ENCODE data around the gene GRIP1.

GRIP1 gene

DNA sequence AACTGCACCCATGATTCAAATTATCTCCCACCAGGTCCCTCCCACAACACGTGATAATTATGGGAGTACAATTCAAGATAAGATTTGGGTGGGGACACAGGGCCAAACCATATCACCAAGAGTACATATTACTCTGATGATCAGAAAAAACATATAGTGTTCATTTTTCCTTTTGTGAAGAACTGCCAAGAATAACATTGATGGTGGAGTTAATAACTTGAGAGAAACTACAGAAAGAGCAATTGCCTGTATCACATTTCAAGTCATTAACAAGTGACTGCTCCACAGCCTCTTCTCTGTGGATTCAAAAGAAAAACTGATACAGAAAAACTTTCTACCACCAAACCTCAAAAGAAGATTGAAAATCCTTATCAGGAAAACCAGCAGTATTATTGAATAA lies 34.7 kb downstream of the GRIP1 start:
- no peak for DNase-seq

DNA sequence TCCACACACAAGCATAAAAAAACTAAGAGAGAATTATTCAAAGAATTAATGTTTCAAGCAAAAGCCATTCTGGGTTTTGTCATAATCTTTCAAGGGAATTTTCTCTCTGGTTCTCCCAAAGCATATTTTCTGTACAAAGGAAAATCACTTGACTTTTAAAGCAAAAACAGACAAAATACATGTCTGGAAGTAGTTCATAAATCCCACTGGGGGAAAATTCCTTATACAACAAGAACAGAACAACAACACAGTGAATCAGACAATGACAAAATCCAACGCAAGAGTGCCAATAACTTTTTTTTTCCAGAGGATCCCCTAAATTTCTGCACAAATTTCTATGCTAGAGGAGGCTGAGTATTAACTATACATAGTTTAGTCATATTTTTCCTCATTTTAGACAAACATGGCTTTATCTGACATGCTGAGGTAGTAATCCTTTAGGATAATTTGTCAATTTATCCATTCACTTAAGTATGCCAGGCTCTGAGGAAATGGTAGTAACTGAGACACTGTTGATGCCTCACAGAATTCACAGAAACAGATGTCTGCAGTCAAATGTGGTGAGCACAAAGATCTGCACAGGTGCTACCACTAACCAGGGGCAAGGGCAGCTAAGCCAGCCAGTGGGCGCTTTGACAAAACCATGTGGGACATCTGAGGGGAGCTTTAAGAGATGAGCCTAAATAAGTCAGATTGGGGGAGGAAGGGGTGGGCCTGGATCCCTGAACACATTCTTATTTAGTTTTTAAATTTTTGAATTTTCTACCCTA lies 38.0 kb downstream of the GRIP1 start:
- DNase-seq, result no peak

DNA sequence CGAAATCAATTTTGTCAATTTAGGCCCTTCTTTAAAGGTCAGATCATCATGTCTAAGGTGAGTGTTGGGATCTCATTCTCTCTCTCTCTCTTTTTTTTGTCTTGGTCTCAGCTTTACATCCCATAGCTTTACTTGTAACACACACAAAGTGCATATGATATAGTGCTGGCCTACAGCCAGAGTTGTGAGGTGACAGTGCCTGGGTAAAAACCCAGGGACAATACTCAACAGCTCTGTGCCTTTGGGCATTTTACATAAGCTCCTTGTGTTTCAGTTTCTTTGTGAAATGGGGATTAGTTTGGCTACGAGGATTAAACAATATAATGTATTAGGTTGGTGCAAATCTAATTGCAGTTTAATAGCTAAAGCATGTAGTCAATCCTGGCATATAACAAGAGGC lies 40.2 kb downstream of the GRIP1 start:
- no peak for DNase-seq

DNA sequence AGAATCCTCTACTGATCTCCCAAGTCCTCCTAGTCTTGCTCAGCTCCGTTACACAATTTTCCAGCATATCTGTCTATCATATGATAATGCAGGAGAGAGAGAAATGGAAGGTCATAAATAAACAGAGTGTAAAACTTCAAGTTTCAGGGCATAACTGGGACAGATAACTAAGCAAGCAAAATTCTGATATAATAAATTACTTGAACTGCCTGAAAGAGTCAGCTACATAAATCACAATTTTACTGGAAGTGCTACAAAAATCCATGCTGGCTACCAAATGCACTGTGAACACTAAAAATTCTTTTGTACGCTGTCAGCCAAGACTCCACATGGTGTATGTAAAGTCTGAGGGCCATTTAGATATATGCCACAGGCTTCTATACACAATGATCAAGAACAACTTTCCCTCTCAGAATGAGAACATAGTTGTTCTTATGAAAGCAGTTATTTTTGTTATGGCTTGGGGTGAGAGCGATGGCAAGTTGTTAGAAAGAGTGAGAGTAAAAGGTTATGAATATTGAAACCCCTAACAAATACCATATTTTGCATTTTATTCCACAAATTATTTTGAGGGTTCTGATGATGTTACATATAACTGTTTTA lies 41.1 kb downstream of the GRIP1 start:
- DNase-seq, result no peak

DNA sequence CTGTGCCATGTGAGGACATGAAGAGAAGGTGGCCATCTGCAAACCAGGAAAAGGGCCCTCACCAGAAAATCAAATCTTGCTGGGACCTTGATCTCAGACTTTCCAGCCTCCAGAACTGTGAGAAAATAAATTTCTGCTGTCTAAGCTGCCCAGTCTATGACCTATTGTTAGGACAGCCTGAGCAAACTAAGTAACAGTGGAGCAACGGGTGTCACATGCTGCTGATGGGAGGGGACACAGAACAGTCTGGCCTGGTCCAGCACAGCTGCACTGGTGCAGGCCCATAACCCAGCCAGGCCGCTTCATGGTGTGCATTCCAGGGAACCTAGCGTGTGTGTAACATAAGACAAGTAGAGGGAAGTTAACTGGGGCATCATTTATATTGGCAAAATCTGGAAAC lies 42.1 kb downstream of the GRIP1 start:
- peak in 12 of 14 donors; percentile 1 to 70 (median 50) for DNase-seq

DNA sequence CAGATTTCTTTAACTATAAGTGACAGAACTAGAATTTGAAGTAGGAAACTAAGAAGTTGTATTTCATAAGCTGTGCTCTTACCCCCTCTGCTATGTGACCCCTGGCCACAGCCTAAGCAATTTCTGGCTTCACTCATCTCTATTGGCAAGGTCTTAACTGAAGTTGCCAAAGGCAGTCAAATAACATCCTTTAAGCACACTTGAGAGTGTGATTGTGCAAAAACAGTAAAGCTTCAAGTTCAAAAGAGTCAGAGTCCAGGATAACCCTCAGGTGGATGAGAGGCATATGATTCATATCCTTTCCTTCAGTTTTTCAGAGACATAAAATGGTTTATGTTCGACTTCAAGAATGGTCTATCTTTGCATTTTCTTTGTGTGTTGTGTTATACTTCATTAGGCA lies 45.2 kb downstream of the GRIP1 start:
- no peak for DNase-seq

DNA sequence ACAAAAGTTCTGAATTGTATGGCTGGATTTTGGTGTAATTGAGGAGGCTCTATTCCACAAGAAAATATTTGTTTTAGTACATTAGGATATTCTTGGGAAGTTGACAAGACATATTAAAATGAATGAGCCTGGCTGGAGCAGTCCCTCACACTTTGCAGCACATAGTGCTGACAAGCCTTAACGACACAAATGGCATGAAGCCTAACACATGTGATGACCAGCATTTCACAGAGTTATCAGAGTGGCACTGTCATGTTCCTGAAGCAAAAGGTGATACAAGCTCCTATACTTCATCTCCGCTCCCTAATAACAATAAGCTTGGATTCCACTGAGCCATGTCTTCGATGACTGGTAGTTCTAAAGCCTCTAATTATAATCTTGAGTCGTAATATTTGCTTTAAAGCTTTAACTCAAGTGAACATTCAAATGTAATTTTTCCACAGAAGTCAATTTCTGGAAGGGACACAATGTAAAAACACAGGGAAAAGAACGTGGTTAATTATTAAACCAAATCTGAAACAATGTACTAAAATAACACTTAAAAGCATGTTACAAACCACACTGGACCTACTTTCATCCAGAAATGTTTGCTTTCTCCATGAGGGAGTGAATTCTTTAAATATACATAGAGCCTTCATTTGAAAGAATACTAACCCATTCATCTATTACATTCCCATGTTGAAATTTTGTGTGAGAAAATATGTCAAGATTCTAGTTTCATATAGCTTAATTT lies 49.6 kb downstream of the GRIP1 start:
- no peak for DNase-seq

DNA sequence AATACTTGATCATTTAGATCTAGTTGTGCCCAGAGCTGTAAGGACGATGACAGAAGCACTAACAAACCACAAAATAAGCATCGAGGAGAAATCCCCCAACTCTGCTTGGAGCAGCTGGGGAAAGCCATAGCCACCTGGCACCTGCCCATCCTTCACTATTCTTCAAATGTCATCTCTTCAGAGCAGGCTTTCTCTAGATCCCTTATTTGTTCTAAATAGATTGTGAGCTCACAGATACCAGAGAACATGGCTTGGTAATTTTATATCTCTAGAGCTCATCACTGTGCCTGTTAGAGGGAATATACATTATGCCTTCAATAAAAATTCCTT lies 50.9 kb downstream of the GRIP1 start:
- DNase-seq, result no peak

DNA sequence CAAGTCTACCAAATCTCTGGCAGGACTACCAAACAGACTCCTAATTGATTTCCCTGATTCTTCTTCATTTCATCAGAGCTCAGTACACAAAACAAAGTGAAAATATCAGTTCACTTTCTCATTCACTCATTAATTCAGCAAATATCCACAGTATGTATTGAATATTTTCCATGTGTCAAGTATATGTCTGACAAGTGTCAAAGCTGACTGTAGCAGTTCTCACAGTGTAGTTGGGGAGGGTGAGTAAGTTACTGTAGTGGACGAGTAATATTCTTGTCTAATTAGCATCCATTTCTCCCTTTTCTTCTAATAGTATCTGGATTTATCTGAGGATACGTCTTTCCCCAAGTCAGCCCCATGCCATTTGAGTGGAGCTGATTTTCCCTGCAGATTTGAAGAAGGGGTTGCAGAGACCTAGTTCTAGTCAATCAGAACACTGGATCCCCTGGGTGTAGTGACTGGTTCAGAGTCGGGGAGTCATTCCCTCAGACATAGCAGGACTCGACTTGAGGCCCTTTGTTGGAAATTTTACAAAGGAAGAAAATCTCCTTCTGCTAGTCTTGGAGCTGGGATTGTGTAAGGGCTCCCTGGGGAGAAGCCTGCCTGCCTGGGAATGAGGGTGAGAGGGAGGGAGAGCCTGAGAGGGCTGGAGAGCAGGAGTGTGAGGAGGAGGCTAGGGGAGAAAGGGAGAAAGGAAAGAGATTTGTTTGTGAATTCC lies 51.4 kb downstream of the GRIP1 start:
- no peak for DNase-seq

DNA sequence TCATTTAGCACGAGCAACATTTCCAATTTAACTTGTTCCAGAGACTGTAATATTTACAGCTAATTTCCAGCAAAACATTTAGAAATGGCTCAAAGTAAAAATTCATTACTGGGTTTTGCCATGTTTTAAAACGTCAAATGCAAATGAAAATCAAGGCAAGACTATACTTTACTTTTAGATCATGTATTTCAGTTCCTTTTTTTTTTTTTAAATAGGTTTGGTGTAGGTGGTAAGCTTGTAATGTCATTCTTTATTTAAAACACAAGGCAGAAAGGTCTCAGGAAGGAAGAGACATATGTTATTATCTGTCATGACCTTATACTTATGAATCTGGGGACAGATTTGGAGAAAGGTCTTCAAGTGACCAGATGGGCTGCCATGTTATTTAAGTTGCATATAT lies 54.1 kb downstream of the GRIP1 start:
- DNase-seq, result no peak

DNA sequence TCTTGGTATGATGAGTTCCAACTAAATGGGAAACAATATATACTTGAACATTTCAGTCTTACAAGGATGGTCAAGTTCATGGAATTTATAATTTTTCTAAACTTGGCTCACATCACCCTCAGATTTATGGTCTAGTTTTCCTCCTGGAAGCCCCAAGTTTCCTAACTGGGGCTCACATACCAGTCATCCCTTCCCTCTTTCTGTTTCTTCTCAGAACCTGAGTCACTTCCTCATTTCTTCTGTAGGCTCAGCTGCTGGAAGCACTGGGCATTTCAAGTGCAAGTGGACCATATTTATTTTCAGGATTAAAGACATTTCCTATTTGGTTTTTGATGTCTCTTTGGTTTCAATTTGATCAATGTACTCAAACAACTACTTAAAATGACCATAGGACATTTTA lies 55.4 kb downstream of the GRIP1 start:
- no peak for DNase-seq

DNA sequence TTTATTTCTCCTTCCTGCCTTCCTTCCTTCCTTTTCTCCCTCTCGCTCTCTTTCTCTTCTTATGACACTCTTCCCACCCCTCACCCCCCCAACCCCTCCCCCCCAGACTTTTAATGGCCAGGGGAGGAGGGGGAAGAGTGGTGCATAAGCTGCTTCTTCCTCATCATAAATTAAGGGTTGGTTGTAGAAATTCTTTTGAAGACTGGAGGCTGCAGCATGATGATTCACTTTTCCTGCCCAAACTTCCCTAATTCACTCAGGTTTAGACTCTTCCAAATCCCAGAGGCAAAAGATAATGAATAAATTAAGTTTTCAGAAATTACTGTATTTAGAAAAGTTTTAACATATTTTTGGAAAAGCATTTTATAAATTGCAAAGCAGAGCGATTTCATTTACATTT lies 58.2 kb downstream of the GRIP1 start:
- DNase-seq, result no peak

DNA sequence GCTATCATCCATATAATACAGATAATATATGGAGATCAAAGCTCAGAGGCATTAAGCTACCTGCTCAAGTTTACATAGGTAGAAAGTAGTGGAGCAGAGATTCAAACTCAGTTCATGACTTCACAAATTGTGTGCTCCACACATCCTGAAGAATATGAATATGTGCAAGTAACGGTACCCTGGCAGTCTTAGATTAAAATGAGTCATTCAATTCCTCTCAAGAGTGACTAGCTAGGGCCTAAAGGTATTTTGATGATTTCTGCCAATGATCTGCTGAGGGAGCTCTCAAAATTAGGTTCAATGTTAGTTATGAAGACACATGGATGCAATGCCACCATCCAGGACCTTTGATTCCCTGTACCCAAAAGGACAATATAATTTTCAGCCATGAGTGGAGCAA lies 58.9 kb downstream of the GRIP1 start:
- DNase-seq, result no peak

DNA sequence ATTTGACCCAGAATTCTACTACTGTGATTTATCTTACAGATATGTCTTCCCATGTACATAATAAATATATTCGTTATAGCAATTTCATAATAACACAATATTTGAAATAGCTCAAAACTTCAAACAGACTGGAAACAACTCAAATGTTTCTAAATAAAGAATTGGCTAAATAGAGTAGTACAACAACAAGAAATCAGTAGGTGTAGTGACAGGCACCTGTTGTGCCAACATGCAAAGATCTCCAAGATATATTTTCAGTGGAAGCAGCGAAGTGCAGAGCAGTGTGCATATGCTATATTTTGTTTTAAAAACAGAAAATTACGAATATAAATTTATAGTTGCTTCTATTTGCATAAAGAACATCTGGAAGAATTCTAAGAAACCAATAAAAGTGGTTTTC lies 60.9 kb downstream of the GRIP1 start:
- DNase-seq, result no peak

DNA sequence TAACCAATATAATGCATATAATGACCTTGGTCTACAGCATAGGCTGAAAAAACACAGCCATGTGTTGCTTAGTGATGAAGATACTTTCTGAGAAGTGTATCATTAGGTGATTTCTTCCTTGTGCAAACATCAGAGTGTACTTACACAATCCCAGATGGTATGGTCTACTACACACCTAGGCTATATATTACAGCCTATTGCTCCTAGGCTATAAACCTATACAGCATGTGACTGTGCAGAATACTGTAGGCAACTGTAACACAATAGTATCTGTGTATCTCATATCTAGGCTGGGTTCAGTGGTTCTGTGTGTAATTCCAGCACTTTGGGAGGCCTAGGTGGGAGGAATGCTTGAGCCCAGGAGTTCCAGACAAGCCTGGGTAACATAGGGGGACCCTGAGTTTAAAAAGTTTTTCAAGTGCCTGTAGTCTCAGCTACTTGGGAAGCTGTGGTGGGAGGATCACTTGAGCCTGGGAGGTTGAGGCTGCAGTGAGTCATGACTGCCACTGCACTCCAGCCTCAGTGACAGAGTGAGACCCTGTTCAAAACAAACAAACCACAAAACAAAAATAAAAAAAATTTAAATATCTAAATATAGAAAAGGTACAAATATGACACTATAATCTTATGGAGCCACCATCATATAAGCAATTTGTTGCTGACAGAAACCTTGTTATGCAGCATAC lies 66.6 kb downstream of the GRIP1 start:
- no peak for DNase-seq

DNA sequence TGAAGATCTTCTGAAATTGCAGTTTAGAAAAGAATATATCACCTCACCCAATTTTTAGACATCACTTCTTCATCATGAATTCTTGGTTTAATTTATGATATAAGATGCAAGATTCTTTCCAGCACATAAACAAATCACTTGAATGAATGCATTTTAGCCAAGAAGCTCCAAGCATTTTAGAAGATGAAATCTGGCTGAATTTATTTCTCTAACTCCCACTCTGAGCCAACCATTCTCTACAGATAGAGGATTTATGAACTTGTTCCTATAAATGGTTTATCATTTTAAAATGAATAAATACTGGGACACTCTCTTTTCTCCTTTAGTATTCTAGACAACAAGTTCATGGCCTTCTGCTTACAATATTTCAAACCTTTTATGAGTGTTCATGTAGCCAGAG lies 71.7 kb downstream of the GRIP1 start:
- no peak for DNase-seq

DNA sequence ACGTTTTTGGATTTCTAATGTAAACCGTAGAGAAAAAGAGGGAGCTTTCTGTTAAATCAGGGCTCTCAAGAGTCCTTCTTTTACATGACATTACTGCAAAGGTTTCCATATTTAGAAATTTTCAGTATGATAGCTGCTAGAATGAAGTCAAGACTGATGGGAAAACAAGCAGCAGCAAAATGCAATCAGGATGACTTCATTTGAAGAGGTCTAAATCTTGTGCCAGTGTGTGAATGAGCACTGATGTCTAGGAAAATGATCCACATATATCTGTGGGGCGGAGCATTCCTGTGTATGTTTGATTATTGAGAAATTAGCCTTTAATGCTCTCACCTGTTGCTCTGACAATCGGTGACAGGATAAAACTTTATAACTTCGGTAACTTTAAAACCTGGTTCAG lies 73.6 kb downstream of the GRIP1 start:
- DNase-seq, result no peak

DNA sequence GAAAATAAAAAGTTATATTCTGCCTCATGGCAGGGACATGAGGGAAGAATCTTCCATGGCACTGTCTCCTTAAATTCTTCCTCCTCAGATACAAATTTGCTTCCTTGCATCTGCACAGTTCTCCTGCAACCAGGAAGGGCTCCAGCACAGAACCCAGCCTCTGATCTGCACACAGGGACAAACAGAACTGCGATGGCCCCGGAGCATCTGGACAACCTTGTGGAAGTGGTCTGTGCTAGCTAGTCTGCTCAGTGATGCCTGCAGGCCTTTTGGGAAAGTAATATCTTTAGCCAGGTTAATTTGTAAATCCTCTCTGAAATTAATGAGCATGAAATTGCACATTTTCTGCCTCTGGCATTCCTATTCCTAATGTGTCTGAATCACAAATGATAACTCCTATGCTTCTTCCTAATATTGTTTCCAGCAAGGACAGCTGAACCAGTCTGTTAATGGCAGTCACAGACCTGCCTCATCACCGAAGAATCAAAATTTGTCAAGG lies 74.8 kb downstream of the GRIP1 start:
- no peak for DNase-seq

DNA sequence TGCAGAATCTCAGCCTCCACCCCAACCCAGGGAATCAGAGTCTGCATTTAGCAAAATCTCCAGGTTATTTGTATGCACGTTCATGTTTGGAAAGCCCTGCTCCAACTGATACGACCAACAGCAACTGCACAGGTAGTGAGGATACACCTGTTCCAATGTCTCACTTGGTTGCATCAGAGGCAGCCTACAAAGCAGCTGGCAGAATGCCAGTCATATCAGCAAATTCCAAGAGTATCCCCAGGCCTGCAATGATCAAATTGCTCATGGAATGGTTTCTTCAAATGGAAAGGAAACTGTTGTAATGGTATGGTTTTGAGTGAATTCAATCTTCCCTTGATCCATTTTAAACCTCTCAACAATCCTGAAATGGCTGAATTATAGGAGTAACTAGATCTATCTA lies 75.4 kb downstream of the GRIP1 start:
- no peak for DNase-seq

DNA sequence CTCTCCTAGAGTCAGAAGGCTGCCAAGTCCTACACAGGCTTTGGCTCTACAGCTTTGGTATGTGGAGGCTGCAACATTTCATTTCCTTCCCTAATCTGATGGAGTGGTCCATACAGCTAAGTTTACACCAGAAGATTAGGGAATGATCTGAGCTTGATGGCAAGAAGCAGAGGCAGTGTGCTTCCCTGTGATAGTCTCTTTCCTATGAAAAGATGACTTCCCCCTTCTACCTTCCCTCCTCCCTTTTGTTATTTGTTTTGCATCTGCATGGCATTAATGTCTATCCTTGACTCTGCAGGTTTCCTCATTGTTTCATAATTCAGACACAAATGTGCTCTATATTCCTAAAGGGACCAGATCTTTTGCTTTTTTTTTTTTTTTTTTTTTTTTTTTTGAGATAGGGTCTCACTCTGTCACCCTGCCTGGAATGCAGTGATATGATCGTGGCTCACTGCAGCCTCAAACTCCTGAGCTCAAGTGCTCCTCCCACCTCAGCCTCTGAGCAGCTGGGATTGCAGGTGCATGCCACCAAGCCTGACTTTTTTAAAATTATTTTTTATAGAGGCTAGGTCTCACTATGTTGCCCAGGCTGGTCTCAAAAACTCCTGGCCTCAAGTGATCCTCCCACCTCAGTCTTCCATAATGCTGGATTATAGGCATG lies 76.3 kb downstream of the GRIP1 start:
- DNase-seq, result no peak

DNA sequence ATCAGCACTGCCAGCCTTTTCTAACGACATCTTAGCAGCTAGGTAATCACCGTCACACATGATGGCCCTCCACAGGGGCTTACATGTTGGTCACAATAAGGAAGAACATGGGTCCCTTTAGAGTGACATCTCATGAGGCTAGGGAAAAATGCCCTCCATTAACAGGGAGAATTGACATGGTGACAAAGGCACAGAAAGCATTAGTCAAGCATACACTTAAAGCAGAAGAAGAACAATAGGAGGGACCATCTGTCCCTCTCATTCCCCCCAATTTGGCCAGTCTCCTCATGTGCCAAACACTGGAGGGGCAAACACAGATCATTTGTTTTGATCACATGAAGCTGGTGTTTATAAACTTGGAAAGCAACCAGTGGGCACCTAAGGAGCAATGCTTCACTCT lies 78.0 kb downstream of the GRIP1 start:
- DNase-seq, result no peak

DNA sequence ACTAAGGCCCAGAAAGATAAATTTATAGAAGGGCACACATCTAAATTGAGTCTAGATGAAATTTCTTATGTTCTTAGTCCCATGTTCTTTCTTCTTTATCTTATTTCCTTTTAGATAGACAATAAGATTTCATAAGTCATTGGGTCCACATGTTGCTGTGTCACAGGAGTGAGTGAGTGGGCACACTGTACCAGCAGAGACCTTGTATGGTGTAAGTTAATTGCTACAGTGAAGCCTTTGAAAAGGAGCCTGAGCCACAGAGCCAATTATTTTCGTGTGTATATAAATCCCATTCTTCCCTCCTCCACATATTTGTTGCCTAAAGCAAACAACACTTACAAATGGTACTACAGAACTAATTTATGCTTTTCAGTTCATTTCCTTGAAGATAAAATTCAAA lies 79.1 kb downstream of the GRIP1 start:
- no peak for DNase-seq
